GM21367 (cell line): Measurements from ENCODE around the gene GSTM1.
"Not testable (repeated sequence)": the region's sequence is repeated elsewhere in the genome, so short reads cannot be mapped to it uniquely, and the experiment has no call there.

Experiments
- ATAC-seq: cut with Tn5 transposase; IDR thresholded peaks from one replicate; pipeline ENCODE4 v1.9.1; 2021; ENCODE audit not compliant: unreplicated experiment

Gene GSTM1

DNA sequence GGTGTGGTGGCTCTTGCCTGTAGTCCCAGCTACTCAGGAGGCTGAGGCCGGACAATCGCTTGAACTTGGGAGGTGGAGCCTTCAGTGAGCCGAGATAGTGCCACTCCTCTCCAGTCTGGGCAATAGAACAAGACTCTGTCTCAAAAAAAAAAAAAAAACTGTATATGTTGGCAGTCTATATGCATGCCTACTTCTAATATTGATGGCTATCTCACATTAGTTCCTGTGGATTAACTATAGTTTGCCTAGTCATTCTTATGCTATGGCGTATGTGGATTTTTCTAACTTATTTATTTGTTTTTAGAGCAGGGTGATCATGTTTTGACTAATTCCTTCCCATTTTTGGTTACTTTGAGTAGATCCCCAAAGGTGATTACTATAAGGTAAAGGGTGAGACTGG is 9.4 kb downstream of the GSTM1 start:
- ATAC-seq, result no peak

- ATAC-seq, result not testable (repeated sequence)
Measured at GRCh38 chr1:109697861-109698260, 10.2 kb downstream of the GSTM1 start.

GRCh38 chr1:109702940-109703339 is 15.3 kb downstream of the GSTM1 start:
- ATAC-seq, result not testable (repeated sequence)

DNA sequence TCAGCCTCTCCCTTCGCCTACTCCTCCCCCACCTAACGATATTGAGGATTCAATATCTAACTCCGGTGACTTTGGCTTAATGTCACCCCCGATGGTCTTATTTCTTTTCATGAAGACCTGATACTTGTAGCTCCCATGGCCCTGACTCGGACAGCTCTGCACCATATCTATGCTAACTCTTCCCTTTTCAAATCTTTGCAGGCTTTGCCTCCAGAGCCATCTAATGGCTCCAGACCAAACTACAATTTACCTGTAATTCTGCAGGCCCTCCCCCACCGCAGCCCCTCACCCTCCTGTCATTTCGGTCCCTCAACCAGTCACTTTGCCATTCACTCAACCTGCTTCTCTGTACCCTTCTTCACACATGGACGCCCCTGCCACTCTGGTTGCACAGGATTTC is 16.6 kb downstream of the GSTM1 start:
- no peak for ATAC-seq

DNA sequence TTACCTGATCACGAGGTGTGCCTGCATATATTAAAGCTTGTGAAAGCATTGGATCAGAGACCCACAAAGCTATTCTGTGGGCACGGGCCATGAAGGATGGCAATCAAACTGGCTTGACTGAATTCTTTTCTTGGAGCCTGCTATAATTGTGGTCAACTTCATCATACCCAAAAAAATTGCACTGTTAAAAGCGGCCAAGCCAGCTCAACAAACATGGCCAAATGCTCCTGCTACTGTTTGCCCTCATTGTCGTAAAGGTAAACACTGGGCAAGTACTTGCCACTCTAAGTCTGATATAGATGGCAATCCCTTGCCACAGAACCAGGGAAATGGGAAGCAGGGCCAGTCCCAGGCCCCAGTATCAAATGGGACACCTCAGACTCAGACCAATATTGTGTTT is 17.8 kb downstream of the GSTM1 start:
- no peak for ATAC-seq

DNA sequence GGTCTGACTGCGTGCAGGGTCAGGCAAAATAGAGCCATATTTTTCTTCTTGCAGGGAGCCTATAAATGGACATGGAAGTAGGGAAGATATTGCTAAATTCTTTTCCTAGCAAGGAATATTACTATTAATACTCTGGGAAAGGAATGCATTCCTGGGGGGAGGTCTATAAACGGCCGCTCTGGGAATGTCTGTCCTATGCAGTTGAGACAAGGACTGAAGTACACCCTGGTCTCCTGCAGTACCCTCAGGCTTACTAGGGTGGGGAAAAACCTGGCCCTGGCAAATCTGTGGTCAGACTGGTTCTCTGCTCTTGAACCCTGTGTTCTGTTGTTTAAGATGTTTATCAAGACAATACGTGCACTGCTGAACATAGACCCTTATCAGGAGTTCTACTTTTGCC is 21.3 kb downstream of the GSTM1 start:
- ATAC-seq, result not testable (repeated sequence)

DNA sequence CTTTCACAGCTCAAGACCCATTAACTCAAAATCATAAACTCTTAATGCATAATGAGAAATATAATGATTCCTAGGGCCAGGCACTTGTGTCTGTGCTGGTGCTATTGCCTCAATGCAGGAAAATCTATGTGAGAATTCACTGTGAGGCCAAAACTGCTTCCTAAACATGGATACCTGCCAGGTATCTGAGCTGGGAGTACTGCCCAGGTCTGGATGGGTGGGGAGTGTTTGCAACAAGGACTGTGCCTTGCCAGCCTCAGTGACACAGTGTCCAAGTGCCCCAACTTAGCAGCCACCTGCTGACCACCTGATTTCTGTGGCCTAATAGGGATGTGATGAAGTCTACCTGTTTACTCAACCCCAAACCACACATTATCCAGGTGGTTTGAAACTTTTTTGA is 22.2 kb downstream of the GSTM1 start:
- not testable (repeated sequence) for ATAC-seq

GRCh38 chr1:109711593-109712320 is 24.1 kb downstream of the GSTM1 start, which contains the start of gene GSTM5:
TSS of gene GSTM5 (plus strand) at chr1:109712251. CDS start at chr1:109712313, 62 bp downstream.
- not testable (repeated sequence) for ATAC-seq

GRCh38 chr1:109712321-109712864 is 24.8 kb downstream of the GSTM1 start:
- no peak for ATAC-seq

- ATAC-seq, result no peak
Measured at GRCh38 chr1:109713636-109714035, 26.0 kb downstream of the GSTM1 start.

DNA sequence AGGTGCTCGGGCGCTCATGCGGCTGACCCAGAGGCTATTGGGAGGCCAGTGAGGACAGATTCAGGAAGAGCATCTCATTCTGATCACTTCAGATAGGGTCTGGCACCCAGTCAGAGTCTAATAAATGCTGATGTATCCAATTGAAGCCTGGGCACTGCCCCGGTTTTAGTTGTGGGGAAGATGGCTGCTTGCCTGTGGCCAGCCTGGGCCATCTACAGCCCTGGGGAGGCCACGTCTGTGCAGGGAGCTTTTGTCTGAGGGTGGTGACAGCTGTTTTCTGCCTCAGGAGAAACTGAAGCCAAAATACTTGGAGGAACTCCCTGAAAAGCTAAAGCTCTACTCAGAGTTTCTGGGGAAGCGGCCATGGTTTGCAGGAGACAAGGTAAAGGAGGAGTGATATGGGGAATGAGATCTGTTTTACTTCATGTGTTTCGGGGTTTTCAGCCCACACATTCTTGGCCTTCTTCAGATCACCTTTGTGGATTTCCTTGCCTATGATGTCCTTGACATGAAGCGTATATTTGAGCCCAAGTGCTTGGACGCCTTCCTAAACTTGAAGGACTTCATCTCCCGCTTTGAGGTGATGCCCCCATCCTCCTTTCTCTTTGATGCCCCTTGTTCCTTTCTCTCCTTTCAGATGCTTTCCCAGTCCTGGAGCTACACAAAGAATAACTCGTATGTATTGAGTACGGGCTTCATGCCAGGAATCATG is 27.2 kb downstream of the GSTM1 start:
- no peak for ATAC-seq

DNA sequence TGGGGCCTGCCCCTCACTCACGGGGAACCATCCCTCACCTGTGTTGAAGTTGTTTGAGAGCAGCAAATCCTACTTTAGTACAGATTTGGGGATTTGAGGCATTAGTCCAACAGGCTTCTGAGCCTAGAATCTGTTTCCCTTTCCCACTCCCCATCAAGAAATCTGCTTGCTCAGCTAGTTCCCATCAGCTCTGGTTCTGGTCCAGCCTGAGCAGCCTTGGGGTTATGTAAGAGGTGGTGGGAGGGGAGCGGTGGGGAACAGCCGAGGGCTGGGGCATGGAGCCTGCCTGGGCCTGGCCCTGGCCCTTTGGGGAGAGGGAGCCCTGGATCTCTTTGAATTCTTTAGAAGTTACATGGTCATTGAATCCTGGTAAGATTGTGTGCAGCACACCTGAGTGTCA is 28.5 kb downstream of the GSTM1 start:
- no peak for ATAC-seq

DNA sequence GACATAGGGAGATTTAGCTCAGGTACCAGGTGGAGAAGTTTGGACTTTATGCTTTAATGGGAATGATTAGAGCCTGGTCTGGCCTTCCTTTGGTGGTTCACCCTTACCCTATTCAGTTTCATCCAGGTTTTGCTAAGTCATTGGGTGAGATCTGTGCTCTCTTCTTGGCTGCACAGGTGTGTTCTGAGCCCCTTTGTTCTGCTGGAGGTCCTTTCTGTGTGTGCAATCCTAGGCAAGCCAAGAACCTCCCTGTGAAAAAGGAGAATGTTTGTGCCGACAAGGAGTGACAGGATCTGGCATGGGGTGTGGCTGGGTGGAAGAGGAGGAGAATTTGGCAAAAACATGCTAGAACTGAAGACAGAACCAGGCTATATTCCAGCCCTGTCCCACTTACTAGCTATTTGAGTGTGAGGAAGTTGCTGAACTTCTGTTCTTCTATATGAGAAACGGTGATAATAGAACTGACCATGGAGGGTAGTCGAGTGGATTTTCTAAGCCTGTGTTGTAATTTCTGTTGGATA is 29.0 kb downstream of the GSTM1 start:
- no peak for ATAC-seq

- ATAC-seq, result no peak
Measured at GRCh38 chr1:109717729-109718128, 30.1 kb downstream of the GSTM1 start.

DNA sequence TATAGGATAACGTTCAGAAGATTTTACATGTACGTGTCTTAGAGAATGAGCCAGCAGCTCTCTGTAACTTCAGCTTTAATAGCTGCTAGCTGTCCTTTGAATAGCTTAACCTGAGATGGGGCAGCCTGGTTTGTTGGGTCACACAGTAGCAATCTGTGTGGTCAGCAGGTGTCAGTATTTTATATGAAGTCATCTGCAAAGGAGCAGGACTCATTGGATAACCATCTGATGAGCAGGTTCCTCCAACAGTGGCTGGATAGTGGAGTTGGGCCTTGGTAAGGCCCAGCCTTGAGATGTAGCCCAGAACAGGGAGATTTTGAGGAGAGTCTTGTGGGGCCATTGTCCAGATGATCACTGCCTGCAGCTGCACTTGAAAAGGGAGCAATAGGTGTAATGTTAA is 30.9 kb downstream of the GSTM1 start:
- ATAC-seq, result no peak

GRCh38 chr1:109719337-109719837 is 31.8 kb downstream of the GSTM1 start:
- ATAC-seq, result peak; percentile 53

DNA sequence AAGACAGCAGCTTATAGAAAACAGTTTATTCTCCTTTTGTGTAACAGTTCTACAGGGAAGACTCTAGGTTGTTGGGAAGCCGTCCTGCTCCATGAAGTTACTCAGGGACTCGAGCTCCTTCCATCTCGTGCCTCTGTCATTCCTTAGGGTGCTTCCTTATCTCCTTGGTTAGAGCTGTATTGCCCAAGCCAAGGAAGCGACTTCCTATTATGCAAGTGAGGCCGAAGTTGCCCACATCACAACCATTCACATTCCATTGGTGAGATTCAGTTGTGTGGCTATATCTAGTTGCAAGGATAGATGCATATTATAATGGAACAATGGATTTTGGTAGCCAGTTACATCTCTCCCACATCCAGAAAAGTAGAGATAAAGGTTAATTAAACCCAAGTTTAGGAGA is 33.4 kb downstream of the GSTM1 start:
- no peak for ATAC-seq

DNA sequence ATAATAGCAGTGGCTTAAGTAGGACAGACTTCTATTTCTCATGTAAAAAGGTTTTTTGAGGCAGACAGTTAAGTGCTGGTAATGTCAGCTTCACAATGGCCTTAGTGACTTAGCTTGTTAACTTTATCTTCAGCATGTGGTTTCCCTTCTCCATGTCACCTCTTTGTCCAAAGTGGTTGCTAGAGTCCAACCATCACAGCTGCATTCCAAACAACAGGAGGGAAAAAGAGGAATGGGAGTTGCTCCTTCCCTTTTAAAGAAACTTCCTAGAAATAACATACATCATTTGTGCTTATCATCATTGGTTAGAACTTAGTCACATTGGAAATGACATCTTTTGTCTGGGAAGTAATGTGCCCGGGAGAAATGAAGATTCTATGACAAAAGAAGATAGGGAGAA is 34.4 kb downstream of the GSTM1 start:
- no peak for ATAC-seq

- no peak for ATAC-seq
Measured at GRCh38 chr1:109722908-109723691, 35.5 kb downstream of the GSTM1 start.

- ATAC-seq, result no peak
Measured at GRCh38 chr1:109724933-109725332, 37.3 kb downstream of the GSTM1 start.

GRCh38 chr1:109725510-109725909 is 37.9 kb downstream of the GSTM1 start:
- ATAC-seq, result no peak
